ENCODE data around the gene CXorf51A. TPM values are rescaled to one million over a fixed set of nuclear protein-coding genes. Genes with fewer than 3 reads are reported as not detected.
A peak's percentile ranks its signal among the peaks of the same experiment; 100 is the strongest.
"Not testable (repeated sequence)": the region's sequence is repeated elsewhere in the genome, so short reads cannot be mapped to it uniquely, and the experiment has no call there.

Gene CXorf51A
- total RNA-seq (2022) = not detected in 2 replicates
- not detected for Bru-seq, nascent RNA
- not detected for BruChase-seq, experiment 1, labeled RNA remaining after a 6-hour chase
- not detected for BruChase-seq, experiment 2, labeled RNA remaining after a 2-hour chase
- long read RNA-seq = 0 reads

- POLR2A ChIA-PET; H3K27ac Mint-ChIP-seq (ENCODE audit: low read depth, unreplicated experiment); BruUV-seq (replicated peaks); H3K9me3 Mint-ChIP-seq (ENCODE audit: unreplicated experiment); DNase-seq (ENCODE audit: unreplicated experiment); H3K27me3 Mint-ChIP-seq (ENCODE audit: insufficient read depth, unreplicated experiment); H3K4me3 Mint-ChIP-seq (ENCODE audit: unreplicated experiment); intact Hi-C loops (cut with micrococcal nuclease); H3K4me1 Mint-ChIP-seq (ENCODE audit: insufficient read depth, unreplicated experiment); H3K36me3 Mint-ChIP-seq (ENCODE audit: insufficient read depth, unreplicated experiment); CTCF ChIA-PET: not testable (repeated sequence)
Observed at GRCh38 chrX:146814644-146815043, at the start of gene CXorf51A. Gene CXorf51A, minus strand, starts transcription at chrX:146814744. Its CDS starts 21 bp downstream, at chrX:146814723.

- Mint-ChIP-seq H3K4me1 (ENCODE audit: insufficient read depth, unreplicated experiment) (no peaks in the 10 kb centered on the region), H3K27ac (ENCODE audit: low read depth, unreplicated experiment) (no peak overlapping the region), H3K27me3 (ENCODE audit: insufficient read depth, unreplicated experiment) (no peaks in the 10 kb centered on the region), H3K36me3 (ENCODE audit: insufficient read depth, unreplicated experiment) (no peaks in the 10 kb centered on the region), H3K4me3 (ENCODE audit: unreplicated experiment) (no peak overlapping the region), H3K9me3 (ENCODE audit: unreplicated experiment) (peaks cover 9% of the 10 kb centered on the region)
- peak; percentile 25 for DNase-seq (ENCODE audit: unreplicated experiment)
- BruUV-seq (replicated peaks) = no TSS peak
- ChIA-PET CTCF (no interaction called here), POLR2A (no interaction called here)
- intact Hi-C loops (cut with micrococcal nuclease) = no loop called here
- TF ChIP-seq, protein P1, sequence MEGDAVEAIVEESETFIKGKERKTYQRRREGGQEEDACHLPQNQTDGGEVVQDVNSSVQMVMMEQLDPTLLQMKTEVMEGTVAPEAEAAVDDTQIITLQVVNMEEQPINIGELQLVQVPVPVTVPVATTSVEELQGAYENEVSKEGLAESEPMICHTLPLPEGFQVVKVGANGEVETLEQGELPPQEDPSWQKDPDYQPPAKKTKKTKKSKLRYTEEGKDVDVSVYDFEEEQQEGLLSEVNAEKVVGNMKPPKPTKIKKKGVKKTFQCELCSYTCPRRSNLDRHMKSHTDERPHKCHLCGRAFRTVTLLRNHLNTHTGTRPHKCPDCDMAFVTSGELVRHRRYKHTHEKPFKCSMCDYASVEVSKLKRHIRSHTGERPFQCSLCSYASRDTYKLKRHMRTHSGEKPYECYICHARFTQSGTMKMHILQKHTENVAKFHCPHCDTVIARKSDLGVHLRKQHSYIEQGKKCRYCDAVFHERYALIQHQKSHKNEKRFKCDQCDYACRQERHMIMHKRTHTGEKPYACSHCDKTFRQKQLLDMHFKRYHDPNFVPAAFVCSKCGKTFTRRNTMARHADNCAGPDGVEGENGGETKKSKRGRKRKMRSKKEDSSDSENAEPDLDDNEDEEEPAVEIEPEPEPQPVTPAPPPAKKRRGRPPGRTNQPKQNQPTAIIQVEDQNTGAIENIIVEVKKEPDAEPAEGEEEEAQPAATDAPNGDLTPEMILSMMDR (IDR thresholded peaks at IDR 0.05; ENCODE audit: unreplicated experiment) = no peak
Observed at GRCh38 chrX:146863566-146863965, 49.0 kb upstream of the CXorf51A start.

- Mint-ChIP-seq H3K9me3 (ENCODE audit: unreplicated experiment) (peaks cover 5% of the 10 kb centered on the region), H3K4me3 (ENCODE audit: unreplicated experiment) (no peak overlapping the region), H3K27me3 (ENCODE audit: insufficient read depth, unreplicated experiment) (no peaks in the 10 kb centered on the region), H3K27ac (ENCODE audit: low read depth, unreplicated experiment) (no peak overlapping the region), H3K36me3 (ENCODE audit: insufficient read depth, unreplicated experiment) (no peaks in the 10 kb centered on the region), H3K4me1 (ENCODE audit: insufficient read depth, unreplicated experiment) (no peaks in the 10 kb centered on the region)
- intact Hi-C loops (cut with micrococcal nuclease) = no loop called here
- DNase-seq (ENCODE audit: unreplicated experiment) = no peak
- CTCF ChIA-PET = no interaction called here
- POLR2A ChIA-PET = no interaction called here
- TF ChIP-seq, protein P1 (IDR thresholded peaks at IDR 0.05; ENCODE audit: unreplicated experiment) = no peak
- no TSS peak for BruUV-seq (replicated peaks)
Observed at GRCh38 chrX:146854281-146854680, 39.7 kb upstream of the CXorf51A start.

GRCh38 chrX:146831994-146832393 is 17.4 kb upstream of the CXorf51A start:
- intact Hi-C loops (cut with micrococcal nuclease) = no loop called here
- no peaks in the 10 kb centered on the region for H3K36me3 Mint-ChIP-seq (ENCODE audit: insufficient read depth, unreplicated experiment)
- no peak overlapping the region for H3K27ac Mint-ChIP-seq (ENCODE audit: low read depth, unreplicated experiment)
- TF ChIP-seq, protein P1 (IDR thresholded peaks at IDR 0.05; ENCODE audit: unreplicated experiment) = no peak
- DNase-seq (ENCODE audit: unreplicated experiment) = no peak
- peaks cover 17% of the 10 kb centered on the region for H3K9me3 Mint-ChIP-seq (ENCODE audit: unreplicated experiment)
- ChIA-PET POLR2A (no interaction called here), CTCF (no interaction called here)
- H3K4me3 Mint-ChIP-seq (ENCODE audit: unreplicated experiment) = no peak overlapping the region
- BruUV-seq (replicated peaks) = no TSS peak
- no peaks in the 10 kb centered on the region for H3K4me1 Mint-ChIP-seq (ENCODE audit: insufficient read depth, unreplicated experiment)
- H3K27me3 Mint-ChIP-seq (ENCODE audit: insufficient read depth, unreplicated experiment) = no peaks in the 10 kb centered on the region

DNA sequence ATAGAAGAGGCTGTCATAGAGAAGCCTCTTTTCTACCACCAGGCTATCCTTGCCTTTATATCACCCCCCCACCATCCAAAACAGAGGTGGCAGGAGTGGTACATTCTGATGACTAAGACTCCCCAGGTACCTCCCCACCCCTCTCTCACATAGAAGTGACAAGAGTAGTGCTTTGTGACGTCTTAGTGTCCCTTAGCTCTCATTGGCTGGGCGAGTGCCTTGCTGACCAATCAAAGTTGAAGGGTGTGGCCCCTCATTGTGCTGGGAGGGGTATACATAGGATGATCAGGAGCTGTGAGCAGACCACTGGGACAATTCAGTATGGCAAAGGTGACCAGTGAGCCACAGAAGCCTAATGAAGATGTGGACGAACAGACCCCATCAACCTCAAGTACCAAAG is 5.1 kb downstream of the CXorf51A start, which contains the start of gene CXorf51B:
CXorf51B (plus strand) TSS at position 301 of the 400 bp plus-strand sequence; CDS start at position 322, 21 bp downstream.
- CTCF ChIA-PET; intact Hi-C loops (cut with micrococcal nuclease); H3K27ac Mint-ChIP-seq (ENCODE audit: low read depth, unreplicated experiment); H3K4me3 Mint-ChIP-seq (ENCODE audit: unreplicated experiment); H3K36me3 Mint-ChIP-seq (ENCODE audit: insufficient read depth, unreplicated experiment); H3K9me3 Mint-ChIP-seq (ENCODE audit: unreplicated experiment); H3K4me1 Mint-ChIP-seq (ENCODE audit: insufficient read depth, unreplicated experiment); DNase-seq (ENCODE audit: unreplicated experiment); POLR2A ChIA-PET; H3K27me3 Mint-ChIP-seq (ENCODE audit: insufficient read depth, unreplicated experiment); BruUV-seq (replicated peaks): not testable (repeated sequence)

Other genes starting within 250 kb of the CXorf51A start
- not detected in 2 replicates for gene CXorf51B, start 5.0 kb downstream of the CXorf51A start, total RNA-seq (2022)

All from MCF 10A (cell line).